GM23248 (cell line): ENCODE measurements around the gene PHLDA3. TPM values are rescaled to one million over a fixed set of nuclear protein-coding genes. Genes with fewer than 3 reads are reported as not detected.

ENCODE experiments used
- DNase-seq: peaks from one replicate; pipeline ENCODE4 v3.0.0-alpha.2; 2015
- H2AFZ ChIP-seq: fragments of 200-600 bp; sonication (generic); 2 replicates; pipeline ENCODE4 v1.6.1; 2016; ENCODE audit warnings: antibody characterized with exemption
- H3F3A ChIP-seq: fragments of 200-600 bp; sonication (generic); 2 replicates; pipeline ENCODE4 v1.6.1; 2016; ENCODE audit warnings: mild to moderate bottlenecking, antibody characterized with exemption, mixed run types; ENCODE audit not compliant: insufficient read depth
- H3K27ac ChIP-seq: fragments of 200-600 bp; sonication (generic); 2 replicates; pipeline ENCODE4 v1.5.1; 2016; ENCODE audit warnings: mild to moderate bottlenecking
- H3K27me3 ChIP-seq: fragments of 200-600 bp; sonication (generic); replicated peaks from 2 replicates; pipeline ENCODE4 v1.6.1; 2016; ENCODE audit warnings: mild to moderate bottlenecking; ENCODE audit not compliant: insufficient read depth
- H3K36me3 ChIP-seq: fragments of 200-600 bp; sonication (generic); 2 replicates; pipeline ENCODE4 v1.6.1; 2016; ENCODE audit warnings: low read depth, mild to moderate bottlenecking
- H3K4me1 ChIP-seq: fragments of 200-600 bp; sonication (generic); 2 replicates; pipeline ENCODE4 v1.6.1; 2016; ENCODE audit warnings: mild to moderate bottlenecking; ENCODE audit not compliant: insufficient read depth
- H3K4me2 ChIP-seq: fragments of 200-600 bp; sonication (generic); one replicate; pipeline ENCODE4 v1.6.1; 2016; ENCODE audit warnings: mild to moderate bottlenecking; ENCODE audit not compliant: unreplicated experiment
- H3K4me3 ChIP-seq: fragments of 200-600 bp; sonication (generic); 2 replicates; pipeline ENCODE4 v1.5.1; 2016; ENCODE audit warnings: mild to moderate bottlenecking
- H3K79me2 ChIP-seq: fragments of 200-600 bp; sonication (generic); 2 replicates; pipeline ENCODE4 v1.6.1; 2016; ENCODE audit warnings: mild to moderate bottlenecking; ENCODE audit not compliant: insufficient read depth
- H3K9ac ChIP-seq: fragments of 200-600 bp; sonication (generic); 2 replicates; pipeline ENCODE4 v1.6.1; 2016; ENCODE audit warnings: mild to moderate bottlenecking
- H3K9me2 ChIP-seq: fragments of 200-600 bp; sonication (generic); 2 replicates; pipeline ENCODE4 v1.6.1; 2016; ENCODE audit warnings: mixed run types, mild to moderate bottlenecking, moderate library complexity; ENCODE audit not compliant: insufficient read depth
- H3K9me3 ChIP-seq: fragments of 200-600 bp; sonication (generic); one replicate; pipeline ENCODE4 v1.6.1; 2017; ENCODE audit warnings: low read depth
- H4K20me1 ChIP-seq: fragments of 200-600 bp; sonication (generic); 2 replicates; pipeline ENCODE4 v1.6.0; 2016; ENCODE audit not compliant: insufficient read depth
- EZH2 ChIP-seq: fragments of 200-600 bp; sonication (generic); IDR thresholded peaks from 2 replicates; pipeline ENCODE4 v1.6.1; 2018; ENCODE audit warnings: antibody characterized with exemption, mild to moderate bottlenecking; ENCODE audit not compliant: insufficient read depth, poor library complexity, severe bottlenecking
- EZH2phosphoT487 ChIP-seq: fragments of 200-600 bp; sonication (generic); IDR thresholded peaks from 2 replicates; pipeline ENCODE4 v1.6.1; 2018; ENCODE audit warnings: antibody characterized with exemption, moderate library complexity, mild to moderate bottlenecking, low read depth; ENCODE audit not compliant: insufficient read depth
- WGBS, 2 experiments: methylation state at CpG; one replicate each; pipeline ENCODE4 v1.1.6; 2015 to 2017; ENCODE audit warnings: low lambda C conversion rate in 2 of 2, low coverage in 1 of 2; ENCODE audit errors: missing lambda C conversion rate in 2 of 2; 5-methylcytosine and 5-hydroxymethylcytosine counted together
- in situ Hi-C: fragments of 300-500 bp; cut with MboI; formaldehyde crosslinking; loops from 2 replicates; pipeline ENCODE4 v1.15.0; 2020
- polyA plus RNA-seq: library from polyadenylated mRNA; unstranded; fragments of >200 nt; fragmentation: Nextera tagmentation; extraction: Ambion mirVana; gene quantifications from 2 replicates; pipeline ENCODE4 v1.2.1, GENCODE V29; 2016
- total RNA-seq: library from RNA; depleted of rRNA; stranded (reverse); fragments of >200 nt; shearing (Covaris generic); gene quantifications from 2 replicates; pipeline ENCODE4 v1.2.3, GENCODE V29; 2014

PHLDA3 gene
- total and polyA plus RNA-seq, 2 experiments from 2014 or later: 112 to 162 TPM

DNA sequence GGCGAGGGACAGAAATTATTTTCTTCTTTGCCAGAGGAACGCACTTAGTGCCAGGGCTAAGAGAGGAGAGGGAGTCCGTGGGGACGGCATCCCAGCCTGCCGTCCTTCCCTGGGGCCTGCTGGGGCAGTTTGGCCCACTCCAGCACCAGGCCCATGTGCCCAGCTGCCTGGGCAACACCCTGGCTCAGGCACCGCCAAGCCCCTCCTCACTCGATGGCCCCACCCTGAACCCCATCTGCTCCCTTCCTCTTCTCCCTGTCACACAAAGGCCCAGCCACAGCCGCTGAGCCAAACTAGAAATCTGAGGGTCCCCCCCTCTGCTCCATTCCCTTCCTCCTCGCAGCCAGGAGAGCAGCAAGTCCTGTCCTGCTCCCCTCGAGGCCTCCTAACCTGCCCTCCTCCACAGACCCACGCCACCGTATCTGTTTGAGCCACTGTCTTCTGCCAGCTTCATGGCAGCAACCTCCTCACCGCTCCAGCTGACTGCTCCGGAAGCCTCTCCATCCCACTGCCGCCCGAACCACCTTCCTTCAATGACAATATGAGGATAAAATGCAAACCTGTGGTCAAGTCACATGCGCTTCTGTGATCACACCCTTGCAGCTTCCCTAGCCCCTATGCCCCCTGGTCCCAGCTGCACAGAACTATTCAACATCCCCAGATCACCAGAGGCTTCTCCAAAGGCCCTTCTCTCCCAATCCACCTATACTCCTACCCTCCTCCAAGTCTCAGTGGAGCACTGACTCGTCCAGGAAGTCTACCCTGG is 39.1 kb downstream of the PHLDA3 start:
- in situ Hi-C loops: no loop called here

DNA sequence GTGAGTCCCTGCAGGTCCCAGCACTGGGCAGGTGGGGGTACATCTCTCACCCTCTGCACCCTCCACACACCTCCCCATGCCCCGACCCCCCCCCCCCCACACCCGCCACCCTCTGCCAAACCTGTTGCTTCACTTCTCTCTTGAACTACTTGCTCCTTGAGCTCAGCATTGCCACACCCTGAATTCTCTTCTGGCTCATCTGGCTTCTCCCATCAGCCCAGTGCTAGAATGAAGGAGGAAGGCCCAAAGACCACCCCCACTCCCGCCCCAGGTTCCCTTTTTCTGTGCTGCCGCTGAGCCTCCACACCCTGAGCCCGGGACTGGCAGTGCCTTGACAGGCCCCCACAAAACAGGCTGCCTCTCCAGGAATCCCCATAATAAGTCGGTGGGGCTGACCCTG is 41.0 kb downstream of the PHLDA3 start:
- TF ChIP-seq EZH2 (no peak), EZH2phosphoT487 (no peak)
- in situ Hi-C loops: no loop called here
- Histone ChIP-seq H3F3A (no peaks in the 10 kb centered on the region), H3K79me2 (no peaks in the 10 kb centered on the region), H3K9me2 (no peaks in the 10 kb centered on the region), H2AFZ (no peak overlapping the region), H3K36me3 (no peaks in the 10 kb centered on the region), H3K4me3 (no peak overlapping the region), H3K9me3 (no peaks in the 10 kb centered on the region), H3K27me3 (no peaks in the 10 kb centered on the region), H3K27ac (no peak overlapping the region), H3K4me1 (no peaks in the 10 kb centered on the region), H3K9ac (no peak overlapping the region), H3K4me2 (no peak overlapping the region), H4K20me1 (no peaks in the 10 kb centered on the region)
- DNase-seq: no peak
- WGBS, 2 experiments: 64 to 75% methylated on average over 4 to 6 of the region's 6 CpGs

More for the DNA sequence above, 39.1 kb downstream of the PHLDA3 start:
- Histone ChIP-seq H3F3A (no peaks in the 10 kb centered on the region), H4K20me1 (no peaks in the 10 kb centered on the region), H3K4me1 (no peaks in the 10 kb centered on the region), H3K9me2 (no peaks in the 10 kb centered on the region), H3K4me2 (no peak overlapping the region), H3K4me3 (no peak overlapping the region), H2AFZ (no peak overlapping the region), H3K27me3 (no peaks in the 10 kb centered on the region), H3K36me3 (no peaks in the 10 kb centered on the region), H3K79me2 (no peaks in the 10 kb centered on the region), H3K9me3 (no peaks in the 10 kb centered on the region), H3K27ac (no peak overlapping the region), H3K9ac (no peak overlapping the region)
- WGBS, 2 experiments: 78 to 81% methylated on average over 15 to 18 of the region's 18 CpGs
- TF ChIP-seq EZH2phosphoT487: no peak
- TF ChIP-seq EZH2: no peak
- no peak for DNase-seq

DNA sequence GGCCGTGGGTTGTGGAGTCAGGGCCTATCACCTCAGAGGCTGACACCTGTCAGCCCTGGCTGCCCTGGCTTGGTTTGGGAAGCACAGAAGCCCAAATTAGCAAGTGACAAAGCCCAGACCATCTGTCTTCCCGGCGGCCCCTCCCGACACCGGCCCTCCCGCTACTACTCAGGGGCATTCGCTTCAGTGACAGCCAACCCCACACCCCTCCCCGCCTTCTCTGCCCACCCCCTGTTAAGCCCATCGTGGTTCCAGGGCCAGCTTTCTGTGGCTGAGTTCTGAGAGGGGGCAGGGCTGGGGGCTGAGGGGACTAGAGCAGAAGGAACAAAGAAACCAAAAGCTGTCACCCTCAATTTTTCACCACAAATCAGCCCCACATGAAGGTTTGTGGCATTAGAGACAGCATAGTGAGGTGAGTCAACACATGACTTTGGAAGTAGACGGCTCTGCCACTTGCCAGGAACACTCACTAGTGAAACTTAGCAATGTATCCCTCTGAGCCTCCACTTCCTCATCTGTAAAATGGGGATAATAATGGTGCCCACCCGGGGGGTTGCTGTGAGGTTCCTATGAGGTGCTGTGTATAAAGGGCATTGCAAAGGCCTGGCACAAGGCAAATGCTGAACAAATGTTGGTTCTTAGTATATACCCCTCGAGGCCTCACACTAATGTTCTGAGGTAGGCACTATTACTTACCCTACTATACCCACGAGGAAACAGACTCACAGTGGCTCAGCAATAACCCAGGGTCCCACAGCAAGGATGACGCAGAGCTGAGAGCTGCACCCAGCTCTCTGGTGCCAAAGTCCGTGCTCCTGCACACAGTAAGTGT is 42.3 kb downstream of the PHLDA3 start:
- no peaks in the 10 kb centered on the region for H3K27me3 ChIP-seq
- H3K9me2 ChIP-seq: no peaks in the 10 kb centered on the region
- H3F3A ChIP-seq: no peaks in the 10 kb centered on the region
- no peak overlapping the region for H3K9ac ChIP-seq
- H3K9me3 ChIP-seq: no peaks in the 10 kb centered on the region
- H2AFZ ChIP-seq: no peak overlapping the region
- no peak for DNase-seq
- no peak overlapping the region for H3K27ac ChIP-seq
- no peak overlapping the region for H3K4me3 ChIP-seq
- TF ChIP-seq EZH2 (no peak), EZH2phosphoT487 (no peak)
- no peak overlapping the region for H3K4me2 ChIP-seq
- no peaks in the 10 kb centered on the region for H4K20me1 ChIP-seq
- no peaks in the 10 kb centered on the region for H3K4me1 ChIP-seq
- WGBS, 2 experiments: 60 to 62% methylated on average over 13 to 15 of the region's 15 CpGs
- no peaks in the 10 kb centered on the region for H3K79me2 ChIP-seq
- in situ Hi-C loops: no loop called here
- no peaks in the 10 kb centered on the region for H3K36me3 ChIP-seq

DNA sequence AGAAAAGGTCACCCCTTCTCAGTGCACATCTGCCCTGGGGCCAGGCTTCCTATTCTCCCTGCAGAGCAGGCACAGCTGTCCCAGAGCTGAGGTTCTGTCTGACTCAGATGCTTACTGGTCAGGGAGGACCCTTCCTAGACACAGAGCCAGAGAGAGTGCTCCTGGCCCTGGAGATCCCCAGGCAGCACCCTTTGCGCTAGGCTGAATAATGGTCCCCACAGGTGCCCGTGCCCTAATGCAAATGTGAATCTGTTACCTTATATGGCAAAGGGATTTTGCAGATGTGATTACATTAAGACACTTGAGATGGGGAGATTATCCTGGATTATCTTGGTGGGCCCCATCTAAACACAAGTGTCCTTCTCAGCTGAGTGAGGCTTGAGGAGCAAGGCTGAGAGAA is 44.8 kb downstream of the PHLDA3 start:
- no peak for TF ChIP-seq EZH2phosphoT487
- no peak for TF ChIP-seq EZH2
- H3K4me3 ChIP-seq: no peak overlapping the region
- H3K9me3 ChIP-seq: no peaks in the 10 kb centered on the region
- H3K27me3 ChIP-seq: peaks cover 4% of the 10 kb centered on the region
- H4K20me1 ChIP-seq: no peaks in the 10 kb centered on the region
- H3K9me2 ChIP-seq: no peaks in the 10 kb centered on the region
- no peaks in the 10 kb centered on the region for H3F3A ChIP-seq
- H2AFZ ChIP-seq: no peak overlapping the region
- H3K4me2 ChIP-seq: no peak overlapping the region
- H3K4me1 ChIP-seq: no peaks in the 10 kb centered on the region
- in situ Hi-C loops: no loop called here
- no peak overlapping the region for H3K27ac ChIP-seq
- DNase-seq: no peak
- H3K79me2 ChIP-seq: no peaks in the 10 kb centered on the region
- WGBS, 2 experiments: 83 to 86% methylated on average over 2 of the region's 2 CpGs
- no peaks in the 10 kb centered on the region for H3K36me3 ChIP-seq
- no peak overlapping the region for H3K9ac ChIP-seq
